ENCODE results near the gene OTOS.

OTOS gene

DNA sequence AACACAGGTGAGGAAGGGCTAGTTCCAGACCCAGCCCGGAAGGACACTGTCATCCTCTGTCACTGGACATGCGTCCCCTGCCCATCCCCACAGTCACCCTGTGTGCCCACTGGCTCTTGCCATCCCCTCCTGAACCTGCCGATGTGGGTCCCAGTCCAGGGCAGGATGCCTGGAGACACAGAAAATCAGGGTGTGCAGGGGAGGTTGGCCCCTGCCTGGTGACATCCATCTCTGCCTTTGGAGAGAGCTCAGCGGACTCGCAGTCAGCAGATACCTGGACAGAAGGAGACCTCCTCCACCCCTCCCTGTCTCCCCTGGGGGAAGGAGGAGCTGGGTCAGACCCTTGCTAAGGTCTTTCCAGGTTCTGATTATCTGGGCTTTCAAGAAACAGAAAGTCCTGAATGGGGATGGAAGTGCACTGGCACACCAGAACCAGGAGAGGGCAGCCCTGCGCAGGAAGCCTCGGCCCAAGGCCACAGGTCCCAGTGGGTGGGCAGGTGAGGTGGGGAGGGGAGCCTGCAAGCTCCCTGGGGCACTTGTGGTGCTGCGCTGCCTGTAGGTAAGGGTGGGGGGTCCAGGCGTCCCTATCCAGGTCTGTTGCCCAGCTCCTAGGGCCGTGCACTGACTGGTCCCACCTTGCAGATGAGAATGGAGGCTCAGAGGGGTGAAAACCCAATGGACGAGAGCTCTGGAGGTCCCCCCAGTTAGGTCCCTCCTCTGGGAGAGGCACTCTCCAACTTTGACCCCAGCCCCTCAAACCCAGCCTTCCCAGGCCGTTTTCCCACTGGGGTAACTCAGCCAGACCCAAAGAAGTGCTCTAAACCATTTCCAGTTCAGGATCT, 9.7 kb upstream of the OTOS start:
- DNase-seq = peak; percentile 17

GRCh38 chr2:240147911-240148587, 7.6 kb upstream of the OTOS start:
- no peak for DNase-seq

GRCh38 chr2:240147382-240147781, 6.9 kb upstream of the OTOS start:
- DNase-seq = no peak

- no peak for DNase-seq
Measured at GRCh38 chr2:240146627-240147278, 6.3 kb upstream of the OTOS start.

- no peak for DNase-seq
Measured at GRCh38 chr2:240146141-240146561, 5.7 kb upstream of the OTOS start.

- no peak for DNase-seq
Measured at GRCh38 chr2:240145461-240145860, 5.0 kb upstream of the OTOS start.

DNA sequence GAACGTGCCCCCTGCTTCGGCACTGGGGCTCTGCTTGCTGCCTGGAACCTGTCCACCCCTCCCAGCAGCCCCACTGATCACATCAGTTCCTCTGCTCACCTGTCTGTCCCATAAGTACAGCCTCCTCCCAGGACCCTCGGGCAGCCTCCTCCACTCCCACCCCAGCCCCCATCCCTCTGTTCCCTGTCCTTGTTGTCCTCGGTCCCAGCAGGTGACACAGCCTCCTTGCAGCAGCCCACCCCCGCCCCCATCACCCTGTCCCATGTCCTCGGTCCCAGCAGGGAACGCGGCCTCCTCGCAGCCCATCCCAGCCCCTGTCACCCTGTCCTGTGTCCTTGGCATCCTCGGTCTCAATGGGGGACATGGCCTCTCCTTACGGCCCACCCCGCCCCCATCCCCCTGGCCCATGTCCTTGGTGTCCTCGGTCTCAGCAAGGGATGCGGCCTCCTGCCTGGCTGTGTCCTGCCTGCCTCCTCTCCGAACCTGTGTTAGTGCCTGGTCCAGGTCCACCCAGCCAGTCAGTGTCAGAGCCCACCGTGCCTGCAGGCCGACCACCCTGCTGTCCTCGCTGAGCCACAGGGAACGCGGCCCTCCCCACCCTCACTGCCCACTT, 4.3 kb upstream of the OTOS start:
- DNase-seq = no peak

DNA sequence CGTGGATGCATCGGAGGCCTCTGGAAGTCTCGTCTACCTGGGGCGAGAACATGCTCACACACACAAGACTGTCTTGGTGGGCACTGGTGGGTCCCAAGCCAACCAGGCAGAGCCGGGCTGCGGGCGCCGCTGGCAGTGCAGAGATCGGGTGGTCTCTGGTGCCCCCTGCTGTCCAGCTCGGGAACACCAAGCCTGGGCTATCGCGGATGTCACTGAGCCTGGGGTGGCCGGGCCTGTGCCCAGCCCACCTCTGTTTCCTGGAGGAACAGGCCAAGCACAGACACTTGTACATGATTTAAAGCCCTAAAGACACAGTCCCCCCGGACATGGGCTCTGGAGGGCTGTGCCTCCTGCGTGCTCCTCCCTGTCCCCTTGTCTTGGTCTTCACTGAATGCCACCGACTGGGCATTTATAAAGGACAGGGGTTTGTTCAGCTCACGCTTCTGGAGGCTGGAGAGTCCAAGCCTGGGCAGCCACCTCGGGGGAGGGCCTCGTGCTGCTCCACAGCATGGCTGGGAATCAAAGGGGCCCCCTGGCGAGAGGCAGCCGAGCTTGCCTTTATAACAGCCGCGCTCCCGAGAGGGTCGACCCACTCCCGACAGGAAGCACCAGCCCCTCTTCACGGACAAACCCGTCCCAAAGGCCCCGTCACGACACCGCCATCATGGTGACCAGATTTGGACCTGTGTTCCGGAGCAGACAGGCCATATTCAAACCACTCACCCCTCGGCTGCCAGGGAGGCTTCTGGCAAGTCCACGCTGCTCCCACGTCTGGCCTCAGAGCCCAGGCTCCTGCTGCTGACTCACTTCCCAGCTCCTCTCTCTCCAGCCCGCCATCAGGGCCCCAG, 3.6 kb upstream of the OTOS start:
- DNase-seq = peak; percentile 23

- DNase-seq = no peak
Measured at GRCh38 chr2:240143276-240143675, 2.8 kb upstream of the OTOS start.

DNA sequence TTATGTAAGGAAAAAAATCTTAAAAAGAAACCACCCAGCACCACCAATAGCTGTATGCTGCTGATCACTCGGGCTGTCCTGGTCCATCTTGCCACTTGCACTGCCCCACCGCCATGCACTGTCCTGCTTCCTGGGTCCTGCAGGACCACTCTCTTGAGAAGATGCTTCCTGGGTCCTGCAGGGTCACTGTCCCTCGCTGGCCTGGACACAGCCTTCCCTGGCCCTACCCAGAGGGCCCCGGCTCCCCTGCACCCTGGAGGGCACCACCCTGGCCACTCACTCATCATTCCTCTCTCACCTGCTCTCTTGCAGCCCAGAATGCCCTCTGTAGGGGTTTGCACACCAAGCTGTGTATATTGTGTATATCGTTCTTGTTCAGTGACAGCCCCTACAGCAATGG, 2.4 kb upstream of the OTOS start:
- no peak for DNase-seq

- DNase-seq = no peak
Measured at GRCh38 chr2:240142256-240142775, 1.9 kb upstream of the OTOS start.

DNA sequence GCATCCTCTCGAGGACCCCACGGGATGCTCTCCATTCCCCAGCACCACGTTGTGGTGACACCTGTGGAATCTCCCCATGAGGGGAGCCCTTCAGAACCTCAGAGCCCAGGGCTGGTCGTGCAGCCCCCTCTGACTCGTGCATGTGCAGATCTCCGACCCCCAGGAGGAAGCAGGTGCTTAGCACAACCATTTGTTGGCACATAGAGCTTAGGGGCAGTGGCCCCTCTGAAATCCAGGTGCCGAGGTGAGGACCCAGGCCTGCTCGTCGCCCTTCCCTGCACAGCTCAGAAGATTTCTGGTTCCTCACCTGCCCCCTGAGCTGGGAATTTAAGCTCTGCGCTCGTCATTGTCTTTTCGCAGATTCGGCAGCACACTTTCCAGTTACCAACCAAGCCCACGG, 1.3 kb upstream of the OTOS start:
- DNase-seq = no peak

GRCh38 chr2:240140920-240141319, 462 bp upstream of the OTOS start:
- DNase-seq = no peak

GRCh38 chr2:240139666-240140393, 628 bp downstream of the OTOS start:
- no peak for DNase-seq

DNA sequence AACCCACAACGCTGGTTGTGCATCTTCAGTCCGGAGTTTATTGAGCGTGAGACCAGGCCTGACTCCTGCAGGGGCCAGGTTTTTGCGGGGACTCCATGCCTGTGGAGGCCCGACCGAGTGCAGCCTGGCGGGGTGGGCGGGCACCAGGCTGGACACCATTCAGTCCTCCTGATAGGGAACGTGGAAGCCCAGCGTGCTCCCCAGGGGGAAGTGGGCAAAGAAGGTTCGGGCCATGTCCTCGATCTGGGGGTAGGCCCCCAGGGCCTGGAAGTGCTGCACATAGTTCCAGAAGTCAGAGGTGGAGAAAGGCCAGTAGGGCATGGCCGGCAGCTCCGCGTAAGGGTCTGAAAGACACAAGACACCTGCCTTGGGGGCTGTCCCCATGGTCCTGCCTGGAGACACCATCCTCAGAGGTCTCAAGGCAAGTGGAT, 1.4 kb downstream of the OTOS start:
- no peak for DNase-seq

DNA sequence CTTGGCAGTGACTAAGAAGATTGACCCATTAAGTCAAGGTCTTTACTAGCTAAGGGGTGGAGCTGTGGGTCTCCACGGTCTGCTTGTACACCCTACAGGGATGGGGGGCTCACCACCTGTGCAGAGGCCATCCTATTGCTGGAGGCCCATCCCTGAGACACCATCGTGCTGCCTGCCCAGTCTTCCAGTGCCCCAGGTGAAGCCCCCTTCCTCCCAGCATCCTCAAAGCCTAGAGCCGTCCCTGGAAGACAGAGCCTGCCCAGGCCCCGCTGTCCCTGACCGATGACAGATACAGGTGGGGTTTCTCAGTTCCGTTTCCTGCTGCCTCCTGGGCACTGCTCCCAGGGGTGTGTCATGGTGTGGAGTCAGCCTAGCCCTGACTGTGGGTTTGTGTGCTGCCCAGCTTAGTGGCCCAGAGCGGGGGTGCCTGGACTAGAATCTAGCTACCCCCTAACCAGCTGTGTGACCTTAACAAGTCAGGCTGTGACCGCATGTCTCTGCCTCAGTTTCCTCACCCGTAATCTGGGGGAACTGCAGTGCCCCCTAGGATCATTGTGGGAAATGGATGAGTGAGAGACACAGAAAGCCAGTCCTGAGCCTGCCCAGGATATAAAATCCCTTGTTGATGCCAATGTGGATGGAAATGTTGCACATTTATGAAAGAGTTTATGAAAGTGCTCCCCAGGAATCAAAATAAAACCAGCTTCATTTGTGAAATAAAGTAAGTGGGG, 2.0 kb downstream of the OTOS start:
- DNase-seq = no peak

- no peak for DNase-seq
Measured at GRCh38 chr2:240137596-240138253, 2.7 kb downstream of the OTOS start.

GRCh38 chr2:240136671-240137292, 3.7 kb downstream of the OTOS start:
- no peak for DNase-seq

DNA sequence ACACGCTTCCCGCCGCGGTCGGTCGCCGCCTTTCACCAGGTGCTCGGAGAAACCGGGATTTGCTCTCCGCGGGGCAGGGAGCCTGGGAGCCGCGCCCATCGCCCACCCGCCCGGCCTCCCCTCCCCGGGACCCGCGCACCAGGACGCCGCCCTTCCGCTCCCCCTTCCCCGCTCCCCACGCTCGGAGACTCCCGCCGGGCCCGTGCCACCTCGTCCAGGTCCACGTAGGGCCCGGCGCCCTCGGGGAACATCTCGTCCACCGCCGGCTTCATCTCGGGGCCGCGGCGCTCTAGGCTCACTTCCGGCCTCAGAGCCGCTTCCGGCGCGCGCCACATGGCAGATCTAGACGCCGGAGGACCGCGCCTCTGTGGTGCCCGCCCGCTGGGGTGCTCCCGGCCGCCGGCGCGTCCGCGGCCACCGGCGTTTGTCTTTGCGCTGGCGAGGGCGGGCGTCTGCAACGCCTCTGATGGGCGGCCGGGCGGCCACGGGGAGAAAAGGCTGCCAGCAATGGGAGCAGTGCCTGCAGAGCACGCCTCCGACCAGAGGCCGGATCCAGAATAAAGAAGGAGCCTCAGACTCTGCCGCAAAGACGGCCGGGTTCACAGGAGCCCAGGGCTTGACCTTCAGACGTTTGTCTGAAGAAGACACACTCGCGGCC, 4.3 kb downstream of the OTOS start, which contains the start of gene COPS9:
COPS9 (minus strand) TSS at position 293 of the 658 bp plus-strand sequence; CDS start at position 272, 21 bp downstream.
- peak; percentile 73 for DNase-seq
